ENCODE measurements around the gene IGF2. TPM values are rescaled to one million over a fixed set of nuclear protein-coding genes. Genes with fewer than 3 reads are reported as not detected.

The IGF2 gene
- total RNA-seq, 4 donors from 2014 or later = 1.9 to 15.5 (median 9.5) TPM

- DNase-seq = no peak
- Histone ChIP-seq H3K27me3 (no peaks in the 10 kb centered on the region), H3K9me3 (no peaks in the 10 kb centered on the region), H3K27ac (no peak overlapping the region), H3K4me1 (no peaks in the 10 kb centered on the region), H3K36me3 (no peaks in the 10 kb centered on the region), H3K4me3 (no peak overlapping the region)
- TF ChIP-seq POLR2A (IDR thresholded peaks at IDR 0.05) (no peak), CTCF (IDR thresholded peaks at IDR 0.05) (no peak)
Observed at GRCh38 chr11:2129699-2130366, 9.4 kb downstream of the IGF2 start.

GRCh38 chr11:2129308-2129698 is 9.9 kb downstream of the IGF2 start:
- H3K27me3 ChIP-seq = no peaks in the 10 kb centered on the region
- no peaks in the 10 kb centered on the region for H3K4me1 ChIP-seq
- H3K4me3 ChIP-seq = no peak overlapping the region
- no peaks in the 10 kb centered on the region for H3K9me3 ChIP-seq
- H3K27ac ChIP-seq = no peak overlapping the region
- H3K36me3 ChIP-seq = no peaks in the 10 kb centered on the region
- no peak for DNase-seq
- TF ChIP-seq CTCF (IDR thresholded peaks at IDR 0.05) (no peak), POLR2A (IDR thresholded peaks at IDR 0.05) (no peak)

GRCh38 chr11:2128511-2129307 is 10.5 kb downstream of the IGF2 start:
- H3K27me3 ChIP-seq = no peaks in the 10 kb centered on the region
- H3K27ac ChIP-seq = no peak overlapping the region

GRCh38 chr11:2128130-2128510 is 11.1 kb downstream of the IGF2 start:
- H3K9me3 ChIP-seq = no peaks in the 10 kb centered on the region
- no peak overlapping the region for H3K4me3 ChIP-seq
- no peaks in the 10 kb centered on the region for H3K27me3 ChIP-seq
- no peaks in the 10 kb centered on the region for H3K4me1 ChIP-seq
- TF ChIP-seq POLR2A (IDR thresholded peaks at IDR 0.05) = no peak
- no peak for TF ChIP-seq CTCF (IDR thresholded peaks at IDR 0.05)
- no peaks in the 10 kb centered on the region for H3K36me3 ChIP-seq
- no peak overlapping the region for H3K27ac ChIP-seq
- DNase-seq = no peak

More at GRCh38 chr11:2128511-2129307, 10.5 kb downstream of the IGF2 start:
- Histone ChIP-seq H3K9me3 (no peaks in the 10 kb centered on the region), H3K36me3 (no peaks in the 10 kb centered on the region), H3K4me1 (no peaks in the 10 kb centered on the region), H3K4me3 (no peak overlapping the region)
- no peak for DNase-seq
- TF ChIP-seq POLR2A (IDR thresholded peaks at IDR 0.05) (no peak), CTCF (IDR thresholded peaks at IDR 0.05) (no peak)

GRCh38 chr11:2127482-2128129 is 11.6 kb downstream of the IGF2 start:
- no peaks in the 10 kb centered on the region for H3K27me3 ChIP-seq
- no peak overlapping the region for H3K4me3 ChIP-seq
- H3K4me1 ChIP-seq = no peaks in the 10 kb centered on the region
- no peak for TF ChIP-seq CTCF (IDR thresholded peaks at IDR 0.05)
- TF ChIP-seq POLR2A (IDR thresholded peaks at IDR 0.05) = no peak
- H3K36me3 ChIP-seq = no peaks in the 10 kb centered on the region
- no peak overlapping the region for H3K27ac ChIP-seq
- no peak for DNase-seq
- H3K9me3 ChIP-seq = no peaks in the 10 kb centered on the region

Data from Peyer's patch (tissue), 4 donors.